PC-9 (cell line): ENCODE data around the gene CPLX3.

Experiments
- CTCF ChIP-seq: fragments of 200-600 bp; sonication (generic); conservative IDR thresholded peaks from 2 replicates; pipeline ENCODE4 v1.6.1; 2017; ENCODE audit warnings: mixed run types, antibody characterized with exemption, mild to moderate bottlenecking, moderate library complexity
- EZH2 ChIP-seq: fragments of 200-600 bp; sonication (generic); IDR thresholded peaks from 2 replicates; pipeline ENCODE4 v1.8.0; 2017; ENCODE audit warnings: antibody characterized with exemption, low read depth

GRCh38 chr15:74794248-74794969, 32.0 kb upstream of the CPLX3 start:
- no peak for TF ChIP-seq CTCF
- TF ChIP-seq EZH2: no peak
